Sigmoid colon (tissue), 7 donors: ENCODE measurements around the gene TENM3. TPM values are rescaled to one million over a fixed set of nuclear protein-coding genes. Genes with fewer than 3 reads are reported as not detected.

Experiments used
- DNase-seq: peaks from one replicate; pipeline ENCODE4 v3.0.0-alpha.2; 2019
- H3K27ac ChIP-seq, 4 donors: fragments of 200-600 bp; sonication (generic); one replicate each; pipeline ENCODE4 v1.5.1; 2016 to 2019; ENCODE audit warnings: mild to moderate bottlenecking in 1 of 4
- H3K27me3 ChIP-seq, 3 donors: fragments of 200-600 bp; sonication (generic); one replicate each; pipeline ENCODE4 v1.5.1; 2019; ENCODE audit warnings: mild to moderate bottlenecking in 1 of 3
- H3K36me3 ChIP-seq, 4 donors: fragments of 200-600 bp; sonication (generic); one replicate each; pipeline ENCODE4 v1.5.1; 2016 to 2019
- H3K4me1 ChIP-seq, 4 donors: fragments of 200-600 bp; sonication (generic); one replicate each; pipeline ENCODE4 v1.5.1; 2017 to 2019
- H3K4me3 ChIP-seq, 4 donors: fragments of 200-600 bp; sonication (generic); one replicate each; pipeline ENCODE4 v1.5.1; 2017 to 2019; ENCODE audit warnings: mild to moderate bottlenecking in 2 of 4, moderate library complexity in 1 of 4
- H3K9me3 ChIP-seq, 4 donors: fragments of 200-600 bp in 3 of 4; sonication (generic) in 3 of 4; one replicate each; pipeline versions ENCODE4 v1.5.1 to v1.6.1; 2013 to 2019
- CTCF ChIP-seq, 4 experiments: fragments of 450-650 bp in 3 of 4; fragments of 200-600 bp in 1 of 4; IDR thresholded peaks; one replicate each; pipeline ENCODE4 v1.5.1; 2016 to 2019; ENCODE audit warnings: antibody characterized with exemption in 4 of 4, mild to moderate bottlenecking in 3 of 4, moderate library complexity in 2 of 4
- EP300 ChIP-seq, 4 donors: sonication (generic); formaldehyde crosslinking; IDR thresholded peaks; one replicate each; pipeline ENCODE4 v1.6.1; 2017; ENCODE audit warnings: antibody characterized with exemption in 4 of 4
- POLR2A ChIP-seq, 2 donors: fragments of 450-650 bp; IDR thresholded peaks; one replicate each; pipeline ENCODE4 v1.6.1; 2016; ENCODE audit warnings: antibody characterized with exemption in 2 of 2, mild to moderate bottlenecking in 2 of 2, moderate library complexity in 2 of 2
- POLR2AphosphoS5 ChIP-seq, 4 donors: sonication (generic); formaldehyde crosslinking; IDR thresholded peaks; one replicate each; pipeline ENCODE4 v1.6.1; 2017; ENCODE audit warnings: antibody characterized with exemption in 4 of 4
- WGBS, 2 donors: extraction: QIAGEN DNeasy Blood & Tissue Kit; methylation state at CpG; one replicate each; pipeline ENCODE4 v1.1.7; 2013; 5-methylcytosine and 5-hydroxymethylcytosine counted together
- intact Hi-C: fragments of 100-400 bp; cut with DNase I; formaldehyde crosslinking; loops from one replicate; pipeline ENCODE4 v1.15.1; 2023
- polyA plus RNA-seq, 3 donors: library from polyadenylated mRNA; stranded (reverse); fragments of 200-250 nt; gene quantifications; one replicate each; pipeline ENCODE4 v1.2.3, GENCODE V29; 2013
- total RNA-seq, 4 donors: library from RNA; depleted of rRNA; stranded (reverse); fragments of >200 nt; gene quantifications; one replicate each; pipeline ENCODE4 v1.1.0, GENCODE V29; 2016
- donor health status: healthy with polysubstance abuse.
- donor health status: Bipolar disorder and iron deficiency.
- donor health status: healthy.

TENM3 gene
- total and polyA plus RNA-seq, 7 donors: 0.60 to 82.3 (median 37.8) TPM; not detected in 1

- 80 to 81% methylated on average over 7 of the region's 7 CpGs for WGBS, 2 donors
- no peak for TF ChIP-seq EP300 (IDR thresholded peaks at IDR 0.05)
- no peak for TF ChIP-seq POLR2A (IDR thresholded peaks at IDR 0.05)
- Histone ChIP-seq H3K9me3 (no peaks in the 10 kb centered on the region), H3K4me3 (no peak overlapping the region), H3K4me1 (no peaks in the 10 kb centered on the region), H3K27ac (no peak overlapping the region), H3K36me3 (no peaks in the 10 kb centered on the region), H3K27me3 (no peaks in the 10 kb centered on the region)
- DNase-seq: no peak
- intact Hi-C loops: no loop called here
These were observed 103.0 kb downstream of the TENM3 start for GRCh38 chr4:182346250-182346649.

- H3K36me3 ChIP-seq: no peaks in the 10 kb centered on the region
- no peaks in the 10 kb centered on the region for H3K9me3 ChIP-seq
- no peak overlapping the region for H3K27ac ChIP-seq
- no peaks in the 10 kb centered on the region for H3K4me1 ChIP-seq
- intact Hi-C loops: no loop called here
- TF ChIP-seq POLR2AphosphoS5 (IDR thresholded peaks at IDR 0.05): no peak
- TF ChIP-seq POLR2A (IDR thresholded peaks at IDR 0.05): no peak
- TF ChIP-seq CTCF (IDR thresholded peaks at IDR 0.05): no peak
- TF ChIP-seq EP300 (IDR thresholded peaks at IDR 0.05): no peak
- 59 to 63% methylated on average over 11 of the region's 11 CpGs for WGBS, 2 donors
- H3K4me3 ChIP-seq: no peak overlapping the region
- no peaks in the 10 kb centered on the region for H3K27me3 ChIP-seq
- no peak for DNase-seq
These were observed 103.6 kb downstream of the TENM3 start for GRCh38 chr4:182346675-182347375.

GRCh38 chr4:182348779-182349326 is 105.7 kb downstream of the TENM3 start:
- Histone ChIP-seq H3K36me3 (no peaks in the 10 kb centered on the region), H3K4me3 (no peak overlapping the region), H3K27me3 (no peaks in the 10 kb centered on the region), H3K9me3 (no peaks in the 10 kb centered on the region), H3K27ac (no peak overlapping the region), H3K4me1 (no peaks in the 10 kb centered on the region)
- intact Hi-C loops: no loop called here
- 39 to 59% methylated on average over 5 of the region's 5 CpGs for WGBS, 2 donors
- TF ChIP-seq EP300 (IDR thresholded peaks at IDR 0.05): no peak
- TF ChIP-seq CTCF (IDR thresholded peaks at IDR 0.05): no peak
- TF ChIP-seq POLR2A (IDR thresholded peaks at IDR 0.05): no peak
- no peak for TF ChIP-seq POLR2AphosphoS5 (IDR thresholded peaks at IDR 0.05)
- DNase-seq: no peak

- no peak for TF ChIP-seq EP300 (IDR thresholded peaks at IDR 0.05)
- TF ChIP-seq POLR2AphosphoS5 (IDR thresholded peaks at IDR 0.05): no peak
- TF ChIP-seq CTCF (IDR thresholded peaks at IDR 0.05): no peak
- TF ChIP-seq POLR2A (IDR thresholded peaks at IDR 0.05): no peak
- H3K4me1 ChIP-seq: no peaks in the 10 kb centered on the region
- WGBS, 2 donors: 81 to 82% methylated on average over 3 of the region's 3 CpGs
These were observed 106.8 kb downstream of the TENM3 start for GRCh38 chr4:182350041-182350440.

GRCh38 chr4:182351485-182351884 is 108.3 kb downstream of the TENM3 start:
- WGBS, 2 donors: 77 to 86% methylated on average over 12 of the region's 12 CpGs
- intact Hi-C loops: no loop called here
- no peak for TF ChIP-seq POLR2A (IDR thresholded peaks at IDR 0.05)
- TF ChIP-seq POLR2AphosphoS5 (IDR thresholded peaks at IDR 0.05): no peak
- no peak for TF ChIP-seq EP300 (IDR thresholded peaks at IDR 0.05)
- TF ChIP-seq CTCF (IDR thresholded peaks at IDR 0.05): no peak
- H3K4me1 ChIP-seq: no peaks in the 10 kb centered on the region
- no peak for DNase-seq
- H3K27ac ChIP-seq: no peak overlapping the region
- no peaks in the 10 kb centered on the region for H3K27me3 ChIP-seq
- no peak overlapping the region for H3K4me3 ChIP-seq
- H3K9me3 ChIP-seq: no peaks in the 10 kb centered on the region
- no peaks in the 10 kb centered on the region for H3K36me3 ChIP-seq

More at GRCh38 chr4:182350041-182350440, 106.8 kb downstream of the TENM3 start:
- no peaks in the 10 kb centered on the region for H3K9me3 ChIP-seq
- intact Hi-C loops: no loop called here
- no peaks in the 10 kb centered on the region for H3K36me3 ChIP-seq
- H3K27me3 ChIP-seq: no peaks in the 10 kb centered on the region
- no peak overlapping the region for H3K4me3 ChIP-seq
- no peak for DNase-seq
- no peak overlapping the region for H3K27ac ChIP-seq
